Skeletal muscle tissue (tissue), 4 donors: ENCODE results near the gene CCDC197. TPM values are rescaled to one million over a fixed set of nuclear protein-coding genes. Genes with fewer than 3 reads are reported as not detected.

Experiments used
- H3K27ac ChIP-seq: one replicate; pipeline ENCODE4 v1.7.0; 2013; ENCODE audit warnings: mild to moderate bottlenecking, low read depth, low read length, inconsistent platforms
- H3K27me3 ChIP-seq, 3 donors: one replicate each; pipeline ENCODE4 v1.7.0; 2013; ENCODE audit warnings: low read length in 3 of 3; ENCODE audit not compliant: control insufficient read depth in 3 of 3, insufficient read depth in 3 of 3
- H3K36me3 ChIP-seq, 3 donors: one replicate each; pipeline ENCODE4 v1.7.0; 2013; ENCODE audit warnings: low read length in 3 of 3; ENCODE audit not compliant: control insufficient read depth in 3 of 3, insufficient read depth in 3 of 3
- H3K4me1 ChIP-seq, 3 donors: one replicate each; pipeline ENCODE4 v1.7.0; 2013; ENCODE audit warnings: low read length in 3 of 3, mild to moderate bottlenecking in 3 of 3; ENCODE audit not compliant: control insufficient read depth in 3 of 3, insufficient read depth in 3 of 3
- H3K4me3 ChIP-seq, 3 donors: one replicate each; pipeline ENCODE4 v1.7.0; 2013; ENCODE audit warnings: low read length in 3 of 3
- H3K9ac ChIP-seq, 3 donors: one replicate each; pipeline ENCODE4 v1.7.0; 2013; ENCODE audit warnings: low read length in 3 of 3, mild to moderate bottlenecking in 3 of 3, moderate library complexity in 2 of 3, low read depth in 1 of 3
- H3K9me3 ChIP-seq, 3 donors: one replicate each; pipeline ENCODE4 v1.7.0; 2013; ENCODE audit warnings: low read length in 3 of 3; ENCODE audit not compliant: control insufficient read depth in 3 of 3
- total RNA-seq: library from RNA; depleted of rRNA; stranded (reverse); fragments of >200 nt; gene quantifications from one replicate; pipeline ENCODE4 v1.2.3, GENCODE V29; 2014
- donor health status: Osteomylitis.

Gene CCDC197
- total RNA-seq, 1 donor from 2014 or later: not detected

DNA sequence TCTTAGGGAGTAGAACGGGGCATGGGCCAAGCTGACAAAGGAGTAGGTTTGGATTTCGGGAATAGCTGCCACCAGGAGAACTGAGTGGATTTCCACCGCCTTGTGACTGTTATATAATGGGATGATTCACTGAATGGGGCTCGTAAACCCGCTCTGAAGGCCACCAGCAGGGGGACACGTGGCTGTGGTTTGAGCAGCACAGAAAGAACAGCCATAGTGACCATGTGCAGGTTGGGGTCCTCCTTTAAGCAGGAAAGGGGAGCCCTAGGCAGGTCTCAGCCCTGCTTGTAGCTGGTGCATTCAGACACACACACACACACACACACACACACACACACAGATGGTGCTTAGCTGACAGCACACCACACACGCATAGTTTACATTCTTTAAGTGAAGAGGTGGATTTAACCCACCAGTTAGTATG is 12.1 kb upstream of the CCDC197 start:
- H3K36me3 ChIP-seq: no peaks in the 10 kb centered on the region
- peak overlapping the region in 2 of 3 donors; percentile 53 to 56 for H3K4me3 ChIP-seq
- H3K9ac ChIP-seq: peak overlapping the region; percentile 57 to 93 (median 79)
- H3K27me3 ChIP-seq: no peaks in the 10 kb centered on the region
- peaks cover 63 to 83% (median 80%) of the 10 kb centered on the region in 3 donors for H3K4me1 ChIP-seq
- peak overlapping the region; percentile 99 for H3K27ac ChIP-seq
- H3K9me3 ChIP-seq: no peaks in the 10 kb centered on the region

DNA sequence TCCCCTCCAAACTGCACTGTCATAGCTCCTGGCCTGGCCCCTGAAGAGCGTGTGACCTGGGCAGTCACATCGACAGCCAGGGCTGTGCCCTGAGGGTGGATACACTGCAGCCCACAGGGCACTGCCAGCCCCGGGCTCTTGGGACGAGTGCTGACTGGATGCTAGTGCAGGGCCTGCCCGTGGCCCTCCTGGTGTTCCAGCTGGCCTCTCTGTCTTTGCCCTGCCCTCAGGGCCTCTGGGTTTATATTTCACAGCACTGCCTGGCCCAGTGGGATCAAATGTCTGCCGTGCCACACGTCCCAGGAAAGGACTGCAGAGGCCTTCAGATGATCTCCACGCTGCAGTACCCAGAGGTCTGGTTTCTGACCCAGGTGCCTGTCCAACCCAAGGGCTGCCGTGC is 10.1 kb upstream of the CCDC197 start:
- Histone ChIP-seq H3K27ac (peak overlapping the region; percentile 99), H3K4me1 (peaks cover 44 to 68% (median 61%) of the 10 kb centered on the region in 3 donors), H3K27me3 (no peaks in the 10 kb centered on the region), H3K36me3 (no peaks in the 10 kb centered on the region), H3K9ac (peak overlapping the region; percentile 79 to 93 (median 92)), H3K4me3 (peak overlapping the region; percentile 68 to 74 (median 73)), H3K9me3 (no peaks in the 10 kb centered on the region)

DNA sequence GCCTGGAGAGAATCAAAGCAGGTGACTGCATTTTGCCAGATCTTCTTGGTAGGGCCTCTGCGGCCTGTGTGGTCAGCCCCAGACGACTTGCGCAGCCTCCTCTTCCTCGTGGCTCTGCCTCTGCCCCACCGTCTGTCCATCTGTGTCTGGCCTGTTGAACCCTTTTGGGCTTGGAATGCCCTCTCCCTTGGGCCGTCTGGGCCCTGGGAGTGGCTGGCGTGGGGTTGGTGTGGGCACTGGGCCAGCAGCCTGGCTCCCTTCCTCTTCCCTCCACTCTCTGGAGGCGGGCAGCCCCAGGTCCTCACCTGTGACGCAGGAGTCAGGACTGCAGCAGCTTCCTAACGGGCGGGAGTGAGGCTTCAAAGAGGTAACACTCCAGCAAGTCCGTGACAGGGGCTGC is 9.7 kb upstream of the CCDC197 start:
- Histone ChIP-seq H3K27ac (peak overlapping the region; percentile 99), H3K9me3 (no peaks in the 10 kb centered on the region), H3K4me1 (peaks cover 40 to 63% (median 57%) of the 10 kb centered on the region in 3 donors), H3K9ac (peak overlapping the region; percentile 68 to 93 (median 82)), H3K27me3 (no peaks in the 10 kb centered on the region), H3K36me3 (no peaks in the 10 kb centered on the region), H3K4me3 (peak overlapping the region; percentile 38 to 60 (median 39))

DNA sequence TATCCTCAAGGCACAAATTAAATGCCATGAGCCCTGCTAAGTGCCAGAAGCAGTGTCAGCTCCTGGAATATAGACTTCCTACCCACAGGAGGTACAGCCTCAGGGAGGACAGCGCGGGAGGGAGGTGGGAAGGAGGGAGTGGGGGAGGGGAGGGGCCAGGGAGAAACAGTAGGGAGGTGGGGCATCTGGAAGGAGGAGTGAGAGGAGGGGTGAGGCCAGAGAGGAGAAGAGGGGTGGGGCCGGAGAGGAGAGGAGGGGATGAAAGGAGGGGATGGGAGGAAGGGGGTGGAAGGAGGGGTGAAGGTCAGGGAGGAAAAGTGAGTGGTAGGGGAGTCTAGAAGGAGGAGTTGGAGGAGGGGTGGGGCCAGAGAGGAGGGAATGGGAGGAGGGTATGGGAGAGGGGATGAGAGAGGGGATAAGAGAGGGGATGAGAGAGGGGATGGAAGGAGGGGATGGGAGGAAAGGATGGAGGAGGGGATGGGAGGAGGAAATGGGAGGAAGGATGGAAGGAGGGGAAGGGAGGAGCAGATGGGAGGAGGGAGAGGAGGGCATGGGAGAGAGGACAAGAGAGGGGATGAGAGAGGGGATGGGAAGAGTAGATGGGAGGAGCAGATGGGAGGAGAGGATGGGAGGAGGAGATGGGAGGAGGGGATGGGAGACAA is 9.2 kb upstream of the CCDC197 start:
- peak overlapping the region; percentile 99 for H3K27ac ChIP-seq

DNA sequence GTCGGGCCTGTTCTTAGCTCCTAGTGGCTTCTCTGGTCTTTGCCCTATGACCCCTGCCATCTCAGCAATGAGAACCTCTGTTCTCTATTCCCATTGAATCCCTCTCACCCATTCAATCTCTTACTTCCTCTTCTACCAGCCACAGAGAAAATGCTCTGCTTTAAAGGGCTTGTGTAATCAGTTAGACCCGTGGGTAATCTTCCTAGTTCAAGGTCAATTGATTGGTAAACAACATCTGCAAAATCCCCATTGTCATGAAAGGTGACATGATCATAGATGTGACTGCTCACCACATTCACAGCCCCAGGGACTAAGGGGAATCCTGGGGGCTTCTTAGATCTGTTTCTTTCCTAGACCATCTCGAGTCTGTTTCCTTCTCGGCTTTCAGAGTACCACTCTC is 7.2 kb upstream of the CCDC197 start:
- H3K4me3 ChIP-seq: no peak overlapping the region
- no peaks in the 10 kb centered on the region for H3K36me3 ChIP-seq
- H3K9ac ChIP-seq: no peak overlapping the region
- no peaks in the 10 kb centered on the region for H3K9me3 ChIP-seq
- no peak overlapping the region for H3K27ac ChIP-seq
- no peaks in the 10 kb centered on the region for H3K27me3 ChIP-seq
- H3K4me1 ChIP-seq: peaks cover 23 to 52% (median 41%) of the 10 kb centered on the region in 3 donors

More for the DNA sequence above, 9.2 kb upstream of the CCDC197 start:
- peak overlapping the region; percentile 38 to 60 (median 39) for H3K4me3 ChIP-seq
- no peaks in the 10 kb centered on the region for H3K9me3 ChIP-seq
- H3K27me3 ChIP-seq: no peaks in the 10 kb centered on the region
- H3K36me3 ChIP-seq: no peaks in the 10 kb centered on the region
- peaks cover 34 to 58% (median 52%) of the 10 kb centered on the region in 3 donors for H3K4me1 ChIP-seq
- H3K9ac ChIP-seq: peak overlapping the region; percentile 68 to 93 (median 82)

DNA sequence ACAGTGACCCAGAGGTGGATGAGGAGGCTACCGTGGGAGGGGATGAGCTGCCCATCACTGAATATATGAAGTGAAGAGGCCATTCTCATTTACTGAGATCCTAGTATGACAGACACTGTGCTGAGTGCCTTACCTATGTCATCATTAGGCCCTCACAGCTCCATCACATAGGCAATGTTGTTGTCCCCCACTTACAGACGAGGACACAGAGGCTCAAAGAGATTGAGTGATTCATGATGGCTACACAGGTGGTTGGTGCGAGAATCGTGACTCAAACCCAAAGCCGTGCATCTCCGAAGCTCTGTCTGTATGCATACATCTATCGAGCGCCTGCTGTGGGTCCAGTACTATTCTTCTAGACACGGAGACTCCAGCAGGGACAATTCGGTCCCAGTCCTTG is 5.9 kb upstream of the CCDC197 start:
- H3K9me3 ChIP-seq: no peaks in the 10 kb centered on the region
- H3K27me3 ChIP-seq: no peaks in the 10 kb centered on the region
- peaks cover 26 to 54% (median 43%) of the 10 kb centered on the region in 3 donors for H3K4me1 ChIP-seq
- no peak overlapping the region for H3K27ac ChIP-seq
- no peak overlapping the region for H3K9ac ChIP-seq
- no peak overlapping the region for H3K4me3 ChIP-seq
- no peaks in the 10 kb centered on the region for H3K36me3 ChIP-seq

DNA sequence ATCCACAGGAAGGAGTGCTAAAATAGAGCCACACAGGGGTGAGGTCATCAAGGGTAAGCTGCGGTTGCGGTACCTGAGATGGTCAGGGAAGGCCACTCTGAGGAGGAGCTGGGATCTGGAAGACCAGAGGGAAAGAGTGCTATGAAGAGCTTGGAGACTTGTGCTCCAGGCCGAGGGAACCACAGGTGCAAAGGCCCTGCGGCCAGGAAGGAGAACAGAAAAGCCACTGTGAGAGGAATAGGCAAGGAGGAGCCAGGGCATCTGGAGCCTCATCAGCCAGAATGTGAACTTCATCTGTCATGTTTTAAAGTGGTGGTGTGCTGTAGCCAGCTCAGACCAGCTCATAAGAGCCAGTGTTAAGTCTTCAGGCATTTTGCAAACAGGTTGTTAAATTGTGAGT is 5.5 kb upstream of the CCDC197 start:
- H3K9ac ChIP-seq: no peak overlapping the region
- no peaks in the 10 kb centered on the region for H3K27me3 ChIP-seq
- H3K27ac ChIP-seq: no peak overlapping the region
- H3K9me3 ChIP-seq: no peaks in the 10 kb centered on the region
- no peaks in the 10 kb centered on the region for H3K36me3 ChIP-seq
- H3K4me1 ChIP-seq: peaks cover 27 to 54% (median 43%) of the 10 kb centered on the region in 3 donors
- no peak overlapping the region for H3K4me3 ChIP-seq

DNA sequence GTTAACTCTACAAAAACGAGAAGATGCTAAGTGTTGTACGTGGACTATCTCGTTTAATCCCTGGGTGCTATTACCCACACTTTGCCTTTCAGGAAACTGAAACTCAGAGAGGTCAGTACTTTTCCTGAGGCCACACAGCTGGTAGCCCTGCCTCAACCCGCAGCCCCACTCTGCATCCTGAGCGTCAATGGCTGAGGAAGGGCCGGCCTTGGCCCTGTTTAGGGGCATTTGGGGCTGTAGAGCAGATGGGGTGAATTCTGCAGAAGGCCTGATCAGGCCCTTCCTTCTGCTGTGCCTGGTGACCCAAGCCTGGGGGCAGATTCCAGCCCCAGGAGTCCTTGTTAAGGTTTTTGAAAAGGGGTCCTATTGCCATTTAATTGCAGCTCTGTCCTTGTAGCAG is 3.7 kb upstream of the CCDC197 start:
- Histone ChIP-seq H3K4me1 (peaks cover 31 to 56% (median 47%) of the 10 kb centered on the region in 3 donors), H3K9ac (no peak overlapping the region), H3K36me3 (no peaks in the 10 kb centered on the region), H3K4me3 (no peak overlapping the region), H3K27ac (no peak overlapping the region), H3K27me3 (no peaks in the 10 kb centered on the region), H3K9me3 (no peaks in the 10 kb centered on the region)

DNA sequence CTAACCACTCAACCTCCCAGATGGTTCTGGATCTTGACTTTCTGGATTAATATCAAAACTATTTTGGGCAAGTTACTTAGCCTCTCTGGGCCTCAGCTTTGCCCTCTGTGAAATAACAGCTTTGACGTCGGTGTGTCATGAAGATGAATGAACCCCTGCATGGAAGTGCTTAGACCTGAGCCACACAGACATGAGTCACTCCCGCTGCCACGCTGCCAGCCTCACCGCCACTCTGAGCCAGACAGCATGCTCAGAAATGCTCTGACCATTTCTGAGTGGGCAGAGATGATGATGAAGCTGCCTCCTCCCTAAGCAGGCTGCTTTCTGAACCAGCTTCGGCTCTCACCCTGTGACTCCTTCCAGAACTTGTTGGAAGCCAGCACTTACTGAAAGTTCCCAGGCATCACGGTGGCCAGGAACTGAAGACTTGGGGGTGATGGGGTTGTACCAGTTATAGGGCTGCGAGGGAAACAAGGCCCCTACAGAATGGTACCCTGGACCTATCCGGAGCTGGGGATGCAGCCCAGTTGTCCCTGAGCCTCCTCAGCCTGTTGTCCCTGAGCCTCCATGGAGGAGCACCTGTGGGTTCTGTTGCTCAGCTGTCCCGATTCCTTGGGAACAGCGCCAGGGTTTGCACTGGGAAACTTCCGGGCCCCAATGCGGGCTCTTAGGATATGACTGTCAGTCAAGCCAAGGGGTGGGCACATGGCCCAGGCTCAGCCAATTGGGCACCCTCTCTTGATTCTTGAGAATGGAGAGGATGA is 2.0 kb upstream of the CCDC197 start:
- Histone ChIP-seq H3K27ac (peak overlapping the region; percentile 84), H3K27me3 (peaks cover 0 to under 1% (median 0%) of the 10 kb centered on the region in 3 donors), H3K9ac (peak overlapping the region; percentile 47 to 82 (median 52)), H3K36me3 (no peaks in the 10 kb centered on the region), H3K4me3 (peak overlapping the region in 1 of 3 donors; percentile 64), H3K4me1 (peaks cover 34 to 62% (median 48%) of the 10 kb centered on the region in 3 donors), H3K9me3 (no peaks in the 10 kb centered on the region)
